ENCODE data around the gene TSC22D1.

DNA sequence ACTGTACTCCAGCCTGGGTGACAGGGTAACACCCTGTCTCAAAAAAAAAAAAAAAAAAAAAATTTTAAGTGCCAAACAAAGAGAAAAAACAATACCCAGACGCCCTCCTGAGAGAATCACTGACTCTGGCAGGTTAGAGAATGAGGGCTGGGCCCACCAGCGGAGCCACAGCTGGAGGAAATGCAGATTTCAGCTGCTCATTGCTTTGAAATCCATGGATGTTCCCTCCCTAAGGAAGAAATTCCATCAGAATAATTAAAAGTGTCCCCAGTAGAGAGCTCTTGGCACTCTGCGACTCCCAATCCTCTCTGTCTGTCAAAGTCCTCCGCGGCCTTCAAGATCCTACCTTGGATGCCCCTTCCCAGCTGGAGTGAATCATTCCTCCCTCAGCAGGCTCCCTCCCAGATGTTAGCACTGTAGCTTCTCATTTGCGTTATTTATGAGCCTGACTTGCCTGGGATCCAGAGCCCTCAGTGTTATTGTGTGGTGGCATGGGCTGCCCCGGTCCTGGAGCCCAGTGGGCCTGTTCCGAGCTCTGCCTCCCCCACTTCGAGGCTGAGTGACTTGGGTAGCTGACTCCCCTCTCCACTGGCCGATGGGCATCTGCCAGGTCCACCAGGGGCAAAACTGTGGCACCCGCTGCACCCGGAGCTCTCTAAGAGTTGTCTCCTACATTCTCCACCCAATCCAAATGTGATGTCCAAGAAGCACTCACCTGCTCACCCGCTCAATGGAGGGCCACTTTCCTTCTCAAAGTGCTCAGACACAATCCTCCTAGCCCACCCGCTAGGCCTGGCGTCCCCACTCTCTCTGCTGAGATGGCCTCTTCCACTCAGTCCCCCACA, 155.5 kb downstream of the TSC22D1 start:
- TF ChIP-seq EZH2phosphoT487 (IDR thresholded peaks at IDR 0.05; ENCODE audit: low read length) (no peak), CTCF (IDR thresholded peaks at IDR 0.05; ENCODE audit: low read length) (no peak)

Measured in MM.1S (cell line).